Measurements from ENCODE around the gene EBP. TPM values are rescaled to one million over a fixed set of nuclear protein-coding genes. Genes with fewer than 3 reads are reported as not detected.

Gene EBP
- total and polyA plus RNA-seq, 2 experiments from 2014 or later: 128 to 176 TPM

DNA sequence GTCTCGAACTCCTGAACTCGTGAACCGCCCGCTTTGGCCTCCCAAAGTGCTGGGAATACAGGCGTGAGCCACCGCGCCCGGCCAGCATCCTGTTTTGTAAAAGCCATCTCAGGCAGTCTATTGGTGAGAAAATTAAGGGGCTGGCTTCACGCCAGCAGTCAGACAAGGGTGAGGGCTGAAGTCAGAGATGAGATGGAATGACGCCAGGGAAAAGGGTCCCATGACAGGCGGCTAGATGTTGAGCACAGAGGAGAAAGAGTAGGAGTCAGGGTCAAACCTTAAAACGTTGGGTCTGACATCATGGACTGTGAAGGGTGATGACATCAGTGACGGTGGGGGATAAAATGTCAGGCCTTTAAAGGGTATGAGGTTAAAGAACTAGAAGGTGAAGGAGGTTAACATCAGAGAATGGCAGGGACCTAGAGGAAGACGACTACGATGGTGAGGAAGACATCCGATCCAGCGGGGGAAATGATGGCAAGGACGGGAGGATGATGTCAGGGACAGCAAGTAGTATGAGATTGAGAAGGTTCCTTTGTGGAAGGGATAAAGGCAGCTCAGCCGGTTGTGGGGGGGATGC is 52.2 kb downstream of the EBP start:
- peaks cover 9% of the 10 kb centered on the region; the same call in 1 of the 2 replicates for H3F3A ChIP-seq (replicated peaks; ENCODE audit: low read depth)
- peak overlapping the region; percentile 82 for H3K4me2 ChIP-seq
- no peaks in the 10 kb centered on the region for H3K4me1 ChIP-seq (ENCODE audit: insufficient read depth)
- no peaks in the 10 kb centered on the region for H4K20me1 ChIP-seq (replicated peaks; ENCODE audit: insufficient read depth)
- Mint-ChIP-seq H3K36me3 (ENCODE audit: low read depth) (peaks cover 44% of the 10 kb centered on the region), H3K4me1 (peaks cover 9% of the 10 kb centered on the region; the same call in 2 of the 3 replicates), H3K4me3 (peak overlapping the region; percentile 94), H3K9me3 (no peaks in the 10 kb centered on the region), H3K27ac (peak overlapping the region; percentile 100), H3K27me3 (ENCODE audit: insufficient read depth, low read depth, poor library complexity) (peaks cover 6% of the 10 kb centered on the region)
- ATAC-seq (no peak; the same call in 2 of the 3 replicates), DNase-seq (ENCODE audit: low spot score) (no peak)
- TF ChIP-seq ZNF114 (CRISPR knock-in tag; IDR thresholded peaks at IDR 0.05) (no peak), STAT1 (IDR thresholded peaks at IDR 0.05; ENCODE audit: unreplicated experiment) (no peak), NANOG (IDR thresholded peaks at IDR 0.05; ENCODE audit: borderline replicate concordance) (no peak)
- TF ChIP-seq, protein P1, sequence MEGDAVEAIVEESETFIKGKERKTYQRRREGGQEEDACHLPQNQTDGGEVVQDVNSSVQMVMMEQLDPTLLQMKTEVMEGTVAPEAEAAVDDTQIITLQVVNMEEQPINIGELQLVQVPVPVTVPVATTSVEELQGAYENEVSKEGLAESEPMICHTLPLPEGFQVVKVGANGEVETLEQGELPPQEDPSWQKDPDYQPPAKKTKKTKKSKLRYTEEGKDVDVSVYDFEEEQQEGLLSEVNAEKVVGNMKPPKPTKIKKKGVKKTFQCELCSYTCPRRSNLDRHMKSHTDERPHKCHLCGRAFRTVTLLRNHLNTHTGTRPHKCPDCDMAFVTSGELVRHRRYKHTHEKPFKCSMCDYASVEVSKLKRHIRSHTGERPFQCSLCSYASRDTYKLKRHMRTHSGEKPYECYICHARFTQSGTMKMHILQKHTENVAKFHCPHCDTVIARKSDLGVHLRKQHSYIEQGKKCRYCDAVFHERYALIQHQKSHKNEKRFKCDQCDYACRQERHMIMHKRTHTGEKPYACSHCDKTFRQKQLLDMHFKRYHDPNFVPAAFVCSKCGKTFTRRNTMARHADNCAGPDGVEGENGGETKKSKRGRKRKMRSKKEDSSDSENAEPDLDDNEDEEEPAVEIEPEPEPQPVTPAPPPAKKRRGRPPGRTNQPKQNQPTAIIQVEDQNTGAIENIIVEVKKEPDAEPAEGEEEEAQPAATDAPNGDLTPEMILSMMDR (conservative IDR thresholded peaks at IDR 0.05; ENCODE audit: low read depth in 2 of 2): no peak
- TF ChIP-seq, protein P2, sequence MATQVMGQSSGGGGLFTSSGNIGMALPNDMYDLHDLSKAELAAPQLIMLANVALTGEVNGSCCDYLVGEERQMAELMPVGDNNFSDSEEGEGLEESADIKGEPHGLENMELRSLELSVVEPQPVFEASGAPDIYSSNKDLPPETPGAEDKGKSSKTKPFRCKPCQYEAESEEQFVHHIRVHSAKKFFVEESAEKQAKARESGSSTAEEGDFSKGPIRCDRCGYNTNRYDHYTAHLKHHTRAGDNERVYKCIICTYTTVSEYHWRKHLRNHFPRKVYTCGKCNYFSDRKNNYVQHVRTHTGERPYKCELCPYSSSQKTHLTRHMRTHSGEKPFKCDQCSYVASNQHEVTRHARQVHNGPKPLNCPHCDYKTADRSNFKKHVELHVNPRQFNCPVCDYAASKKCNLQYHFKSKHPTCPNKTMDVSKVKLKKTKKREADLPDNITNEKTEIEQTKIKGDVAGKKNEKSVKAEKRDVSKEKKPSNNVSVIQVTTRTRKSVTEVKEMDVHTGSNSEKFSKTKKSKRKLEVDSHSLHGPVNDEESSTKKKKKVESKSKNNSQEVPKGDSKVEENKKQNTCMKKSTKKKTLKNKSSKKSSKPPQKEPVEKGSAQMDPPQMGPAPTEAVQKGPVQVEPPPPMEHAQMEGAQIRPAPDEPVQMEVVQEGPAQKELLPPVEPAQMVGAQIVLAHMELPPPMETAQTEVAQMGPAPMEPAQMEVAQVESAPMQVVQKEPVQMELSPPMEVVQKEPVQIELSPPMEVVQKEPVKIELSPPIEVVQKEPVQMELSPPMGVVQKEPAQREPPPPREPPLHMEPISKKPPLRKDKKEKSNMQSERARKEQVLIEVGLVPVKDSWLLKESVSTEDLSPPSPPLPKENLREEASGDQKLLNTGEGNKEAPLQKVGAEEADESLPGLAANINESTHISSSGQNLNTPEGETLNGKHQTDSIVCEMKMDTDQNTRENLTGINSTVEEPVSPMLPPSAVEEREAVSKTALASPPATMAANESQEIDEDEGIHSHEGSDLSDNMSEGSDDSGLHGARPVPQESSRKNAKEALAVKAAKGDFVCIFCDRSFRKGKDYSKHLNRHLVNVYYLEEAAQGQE (IDR thresholded peaks at IDR 0.05; ENCODE audit: unreplicated experiment): no peak
- TF ChIP-seq, protein P3, sequence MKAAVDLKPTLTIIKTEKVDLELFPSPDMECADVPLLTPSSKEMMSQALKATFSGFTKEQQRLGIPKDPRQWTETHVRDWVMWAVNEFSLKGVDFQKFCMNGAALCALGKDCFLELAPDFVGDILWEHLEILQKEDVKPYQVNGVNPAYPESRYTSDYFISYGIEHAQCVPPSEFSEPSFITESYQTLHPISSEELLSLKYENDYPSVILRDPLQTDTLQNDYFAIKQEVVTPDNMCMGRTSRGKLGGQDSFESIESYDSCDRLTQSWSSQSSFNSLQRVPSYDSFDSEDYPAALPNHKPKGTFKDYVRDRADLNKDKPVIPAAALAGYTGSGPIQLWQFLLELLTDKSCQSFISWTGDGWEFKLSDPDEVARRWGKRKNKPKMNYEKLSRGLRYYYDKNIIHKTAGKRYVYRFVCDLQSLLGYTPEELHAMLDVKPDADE (IDR thresholded peaks at IDR 0.05): no peak
- H3K27ac ChIP-seq (ENCODE audit: low read depth): peak overlapping the region; percentile 45; the same call in 1 of the 2 replicates
- H3K36me3 ChIP-seq (ENCODE audit: insufficient read depth): peaks cover 32% of the 10 kb centered on the region
- peaks cover 13% of the 10 kb centered on the region for H3K79me2 ChIP-seq (replicated peaks; ENCODE audit: insufficient read depth)
- no peaks in the 10 kb centered on the region for H3K9me2 ChIP-seq (ENCODE audit: insufficient read depth)
- no peaks in the 10 kb centered on the region for H3K27me3 ChIP-seq (ENCODE audit: insufficient read depth)
- H3K4me3 ChIP-seq: peak overlapping the region; percentile 73
- H2AFZ ChIP-seq: no peak overlapping the region

Data from GM23338 (cell line).